ENCODE data around the gene DECR2.

DECR2 gene

DNA sequence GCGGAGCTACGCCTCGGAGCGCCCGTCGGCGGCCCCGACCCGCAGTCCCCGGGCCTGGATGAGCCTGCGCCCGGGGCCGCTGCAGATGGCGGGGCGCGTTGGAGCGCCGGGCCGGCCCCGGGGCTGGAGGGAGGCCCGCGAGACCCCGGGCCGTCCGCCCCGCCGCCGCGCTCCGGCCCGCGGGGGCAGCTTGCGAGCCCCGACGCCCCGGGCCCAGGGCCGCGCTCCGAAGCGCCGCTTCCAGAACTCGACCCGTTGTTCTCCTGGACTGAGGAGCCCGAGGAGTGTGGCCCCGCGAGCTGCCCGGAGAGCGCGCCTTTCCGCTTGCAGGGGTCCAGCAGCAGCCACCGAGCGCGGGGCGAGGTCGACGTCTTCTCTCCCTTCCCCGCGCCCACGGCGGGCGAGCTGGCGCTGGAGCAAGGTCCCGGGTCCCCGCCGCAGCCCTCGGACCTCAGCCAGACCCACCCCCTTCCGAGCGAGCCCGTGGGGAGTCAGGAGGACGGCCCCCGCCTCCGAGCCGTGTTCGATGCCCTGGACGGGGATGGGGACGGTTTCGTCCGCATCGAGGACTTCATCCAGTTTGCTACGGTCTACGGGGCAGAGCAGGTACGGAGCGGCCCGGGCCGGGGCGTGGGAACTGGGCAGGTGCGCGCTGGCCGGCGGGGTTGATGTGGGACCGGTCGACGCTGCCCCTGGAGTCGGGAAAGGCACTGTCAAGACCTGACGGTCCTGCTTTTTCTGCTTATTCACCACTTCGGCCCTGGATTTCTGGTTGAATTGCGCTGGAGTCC, 24.6 kb downstream of the DECR2 start:
- H4K12ac ChIP-seq (ENCODE audit: low read depth, low read length), result peak overlapping the region; percentile 16
- H3K79me1 ChIP-seq (ENCODE audit: low read length), result peaks cover 5% of the 10 kb centered on the region
- peak overlapping the region; percentile 71 for H3K9ac ChIP-seq (ENCODE audit: low read length)
- peak overlapping the region; percentile 75 for H4K8ac ChIP-seq (ENCODE audit: low read depth, low read length)
- H2AK5ac ChIP-seq (ENCODE audit: low read length), result peak overlapping the region; percentile 71
- H3K4me1 ChIP-seq (ENCODE audit: control insufficient read depth in 1 of 2, insufficient read depth in 2 of 2, low read length in 2 of 2), result peaks cover 15 to 18% of the 10 kb centered on the region in 2 experiments
- peaks cover 2% of the 10 kb centered on the region for H3K9me3 ChIP-seq (ENCODE audit: insufficient read depth, low read depth, low read length)
- H2BK120ac ChIP-seq (ENCODE audit: insufficient read depth, low read length, poor library complexity), result no peak overlapping the region
- no peak overlapping the region for H2BK5ac ChIP-seq (ENCODE audit: low read depth, low read length, poor library complexity)
- peak overlapping the region; percentile 42 for H3K14ac ChIP-seq (ENCODE audit: low read length)
- H3K4me3 ChIP-seq (ENCODE audit: low read depth, low read length), result peak overlapping the region; percentile 71
- H2BK12ac ChIP-seq (ENCODE audit: low read length), result no peak overlapping the region
- no peak overlapping the region for H3K23ac ChIP-seq (ENCODE audit: low read length)
- H2AFZ ChIP-seq (ENCODE audit: insufficient read depth, low read length, poor library complexity), result peak overlapping the region; percentile 12
- peak overlapping the region; percentile 68 for H3K4ac ChIP-seq (ENCODE audit: low read depth, low read length)
- no peak overlapping the region for H3K27ac ChIP-seq (ENCODE audit: low read depth, low read length)
- peak overlapping the region; percentile 98 for H3K18ac ChIP-seq (ENCODE audit: low read length)
- peak overlapping the region; percentile 55 for H4K91ac ChIP-seq (ENCODE audit: low read depth, low read length)
- peaks cover 12% of the 10 kb centered on the region for H3K79me2 ChIP-seq (ENCODE audit: control insufficient read depth, insufficient read depth, low read length, poor library complexity)
- peaks cover 2% of the 10 kb centered on the region in 2 experiments for H3K36me3 ChIP-seq (ENCODE audit: control insufficient read depth in 1 of 2, insufficient read depth in 2 of 2, low read length in 2 of 2)
- no CpG with 5 or more reads among the region's 97 CpGs for WGBS (ENCODE audit: extremely low coverage, insufficient coverage, insufficient read length)
- H3K4me2 ChIP-seq (ENCODE audit: low read length), result peak overlapping the region; percentile 84
- peak in 1 of 2 donors; percentile 23 for DNase-seq
- H3K27me3 ChIP-seq (ENCODE audit: insufficient read depth, low read length), result peaks cover 17% of the 10 kb centered on the region

DNA sequence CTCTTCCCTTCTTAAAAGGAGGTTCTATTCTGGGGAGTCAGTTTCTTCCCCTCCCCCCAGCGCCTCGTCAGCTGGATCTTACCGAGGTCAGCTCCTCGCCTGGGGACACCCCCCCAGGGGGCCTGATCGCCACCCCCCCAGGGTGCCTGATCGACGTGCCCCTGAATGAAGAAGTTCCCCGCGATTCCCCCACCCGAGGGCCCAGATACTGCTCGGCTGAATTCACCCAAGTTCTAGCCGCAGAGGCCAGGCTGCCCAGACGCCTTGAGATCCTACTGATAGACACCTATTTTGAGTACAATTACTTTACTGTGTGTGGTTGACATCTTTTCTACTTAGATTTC, 25.2 kb downstream of the DECR2 start:
- DNase-seq, result no peak
- no CpG with 5 or more reads among the region's 13 CpGs for WGBS (ENCODE audit: extremely low coverage, insufficient coverage, insufficient read length)
- H4K8ac ChIP-seq (ENCODE audit: low read depth, low read length), result peak overlapping the region; percentile 75

DNA sequence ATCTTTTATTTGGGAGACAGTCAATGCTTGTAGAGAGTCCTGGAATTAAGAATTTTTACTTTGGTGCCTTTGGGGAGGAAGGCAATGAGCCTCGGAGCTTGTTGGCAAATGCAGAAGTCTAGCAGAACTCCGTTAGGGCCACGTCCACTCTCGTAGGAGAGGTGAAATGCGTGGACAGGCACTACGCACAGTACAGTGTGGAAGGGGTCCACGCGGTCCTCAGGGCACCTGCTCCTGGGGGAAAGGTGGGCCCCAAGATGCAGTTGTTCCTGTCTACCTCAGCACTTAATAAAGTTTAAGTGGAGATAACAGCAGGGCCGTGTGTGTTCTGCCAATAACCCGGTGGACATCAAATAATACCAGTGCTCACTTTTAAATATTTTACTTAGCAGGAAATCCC, 25.6 kb downstream of the DECR2 start:
- Histone ChIP-seq H3K36me3 (ENCODE audit: control insufficient read depth in 1 of 2, insufficient read depth in 2 of 2, low read length in 2 of 2) (peaks cover 2% of the 10 kb centered on the region in 2 experiments), H4K12ac (ENCODE audit: low read depth, low read length) (no peak overlapping the region), H3K4me2 (ENCODE audit: low read length) (peak overlapping the region; percentile 84), H3K23ac (ENCODE audit: low read length) (peak overlapping the region; percentile 78), H3K27me3 (ENCODE audit: insufficient read depth, low read length) (peaks cover 17% of the 10 kb centered on the region), H2AK5ac (ENCODE audit: low read length) (no peak overlapping the region), H3K18ac (ENCODE audit: low read length) (no peak overlapping the region), H4K91ac (ENCODE audit: low read depth, low read length) (no peak overlapping the region), H3K79me2 (ENCODE audit: control insufficient read depth, insufficient read depth, low read length, poor library complexity) (peaks cover 12% of the 10 kb centered on the region), H4K8ac (ENCODE audit: low read depth, low read length) (no peak overlapping the region), H3K4me3 (ENCODE audit: low read depth, low read length) (no peak overlapping the region), H2BK5ac (ENCODE audit: low read depth, low read length, poor library complexity) (no peak overlapping the region), H3K14ac (ENCODE audit: low read length) (no peak overlapping the region), H2AFZ (ENCODE audit: insufficient read depth, low read length, poor library complexity) (no peak overlapping the region), H2BK120ac (ENCODE audit: insufficient read depth, low read length, poor library complexity) (no peak overlapping the region), H2BK12ac (ENCODE audit: low read length) (no peak overlapping the region), H3K4ac (ENCODE audit: low read depth, low read length) (no peak overlapping the region), H3K4me1 (ENCODE audit: control insufficient read depth in 1 of 2, insufficient read depth in 2 of 2, low read length in 2 of 2) (peaks cover 15 to 18% of the 10 kb centered on the region in 2 experiments), H3K27ac (ENCODE audit: low read depth, low read length) (no peak overlapping the region), H3K79me1 (ENCODE audit: low read length) (peaks cover 5% of the 10 kb centered on the region), H3K9ac (ENCODE audit: low read length) (peak overlapping the region; percentile 56), H3K9me3 (ENCODE audit: insufficient read depth, low read depth, low read length) (peaks cover 2% of the 10 kb centered on the region)
- no CpG with 5 or more reads among the region's 10 CpGs for WGBS (ENCODE audit: extremely low coverage, insufficient coverage, insufficient read length)
- no peak for DNase-seq

More for the DNA sequence above, 25.2 kb downstream of the DECR2 start:
- peaks cover 2% of the 10 kb centered on the region for H3K9me3 ChIP-seq (ENCODE audit: insufficient read depth, low read depth, low read length)
- no peak overlapping the region for H2BK12ac ChIP-seq (ENCODE audit: low read length)
- H3K4me3 ChIP-seq (ENCODE audit: low read depth, low read length), result peak overlapping the region; percentile 25
- peak overlapping the region; percentile 68 for H3K4ac ChIP-seq (ENCODE audit: low read depth, low read length)
- H3K23ac ChIP-seq (ENCODE audit: low read length), result no peak overlapping the region
- H3K27ac ChIP-seq (ENCODE audit: low read depth, low read length), result no peak overlapping the region
- H3K79me2 ChIP-seq (ENCODE audit: control insufficient read depth, insufficient read depth, low read length, poor library complexity), result peaks cover 12% of the 10 kb centered on the region
- no peak overlapping the region for H3K9ac ChIP-seq (ENCODE audit: low read length)
- peaks cover 5% of the 10 kb centered on the region for H3K79me1 ChIP-seq (ENCODE audit: low read length)
- H3K14ac ChIP-seq (ENCODE audit: low read length), result no peak overlapping the region
- no peak overlapping the region for H4K91ac ChIP-seq (ENCODE audit: low read depth, low read length)
- no peak overlapping the region for H2AFZ ChIP-seq (ENCODE audit: insufficient read depth, low read length, poor library complexity)
- peaks cover 2% of the 10 kb centered on the region in 2 experiments for H3K36me3 ChIP-seq (ENCODE audit: control insufficient read depth in 1 of 2, insufficient read depth in 2 of 2, low read length in 2 of 2)
- H3K18ac ChIP-seq (ENCODE audit: low read length), result no peak overlapping the region
- peaks cover 15 to 18% of the 10 kb centered on the region in 2 experiments for H3K4me1 ChIP-seq (ENCODE audit: control insufficient read depth in 1 of 2, insufficient read depth in 2 of 2, low read length in 2 of 2)
- no peak overlapping the region for H2BK120ac ChIP-seq (ENCODE audit: insufficient read depth, low read length, poor library complexity)
- no peak overlapping the region for H2AK5ac ChIP-seq (ENCODE audit: low read length)
- H2BK5ac ChIP-seq (ENCODE audit: low read depth, low read length, poor library complexity), result no peak overlapping the region
- peak overlapping the region; percentile 84 for H3K4me2 ChIP-seq (ENCODE audit: low read length)
- H3K27me3 ChIP-seq (ENCODE audit: insufficient read depth, low read length), result peaks cover 17% of the 10 kb centered on the region
- no peak overlapping the region for H4K12ac ChIP-seq (ENCODE audit: low read depth, low read length)

DNA sequence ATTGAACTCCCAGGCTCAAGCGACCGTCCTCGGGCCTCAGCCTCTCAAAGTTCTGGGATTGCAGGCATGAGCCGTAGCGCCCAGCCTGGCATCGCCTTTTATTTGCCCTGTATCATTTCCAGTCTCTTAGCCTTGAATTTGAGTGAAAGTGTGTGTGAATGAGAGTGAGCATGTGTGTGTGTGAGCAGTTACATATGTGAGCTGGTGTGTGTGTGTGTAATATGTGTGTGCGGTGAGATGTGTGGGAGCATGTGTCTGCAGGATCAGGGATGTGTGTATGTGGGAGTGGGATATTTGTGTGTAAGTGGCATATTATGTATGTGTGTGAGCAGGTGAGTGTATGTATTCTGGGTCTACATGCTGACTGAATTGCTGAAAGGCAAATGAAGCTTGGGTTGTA, 29.2 kb downstream of the DECR2 start:
- peaks cover 8% of the 10 kb centered on the region for H3K79me2 ChIP-seq (ENCODE audit: control insufficient read depth, insufficient read depth, low read length, poor library complexity)
- no peak overlapping the region for H3K4me3 ChIP-seq (ENCODE audit: low read depth, low read length)
- peaks cover 4% of the 10 kb centered on the region for H3K27me3 ChIP-seq (ENCODE audit: insufficient read depth, low read length)
- H3K4me2 ChIP-seq (ENCODE audit: low read length), result no peak overlapping the region
- H3K18ac ChIP-seq (ENCODE audit: low read length), result peak overlapping the region; percentile 86
- H3K27ac ChIP-seq (ENCODE audit: low read depth, low read length), result no peak overlapping the region
- H2AK5ac ChIP-seq (ENCODE audit: low read length), result no peak overlapping the region
- H3K9ac ChIP-seq (ENCODE audit: low read length), result no peak overlapping the region
- no peak overlapping the region for H4K91ac ChIP-seq (ENCODE audit: low read depth, low read length)
- H2BK12ac ChIP-seq (ENCODE audit: low read length), result no peak overlapping the region
- no peak overlapping the region for H2AFZ ChIP-seq (ENCODE audit: insufficient read depth, low read length, poor library complexity)
- no peak overlapping the region for H4K8ac ChIP-seq (ENCODE audit: low read depth, low read length)
- H3K9me3 ChIP-seq (ENCODE audit: insufficient read depth, low read depth, low read length), result no peaks in the 10 kb centered on the region
- H3K4ac ChIP-seq (ENCODE audit: low read depth, low read length), result peak overlapping the region; percentile 41
- no peak for DNase-seq
- H3K36me3 ChIP-seq (ENCODE audit: control insufficient read depth in 1 of 2, insufficient read depth in 2 of 2, low read length in 2 of 2), result peaks cover 2% of the 10 kb centered on the region in 2 experiments
- H2BK5ac ChIP-seq (ENCODE audit: low read depth, low read length, poor library complexity), result no peak overlapping the region
- no peak overlapping the region for H4K12ac ChIP-seq (ENCODE audit: low read depth, low read length)
- no peak overlapping the region for H2BK120ac ChIP-seq (ENCODE audit: insufficient read depth, low read length, poor library complexity)
- H3K79me1 ChIP-seq (ENCODE audit: low read length), result peaks cover 4% of the 10 kb centered on the region
- H3K14ac ChIP-seq (ENCODE audit: low read length), result no peak overlapping the region
- H3K4me1 ChIP-seq (ENCODE audit: control insufficient read depth in 1 of 2, insufficient read depth in 2 of 2, low read length in 2 of 2), result peaks cover 10 to 12% of the 10 kb centered on the region in 2 experiments
- H3K23ac ChIP-seq (ENCODE audit: low read length), result no peak overlapping the region
- WGBS (ENCODE audit: extremely low coverage, insufficient coverage, insufficient read length), result 100% methylated on average over 1 of the region's 7 CpGs
